Esophagus squamous epithelium (tissue), 5 donors: ENCODE data around the gene SNAP29. TPM values are rescaled to one million over a fixed set of nuclear protein-coding genes. Genes with fewer than 3 reads are reported as not detected.

Source experiments
- DNase-seq: peaks from one replicate; lab custom pipeline; 2025; lab: John Stamatoyannopoulos, UW
- H3K27ac ChIP-seq, 4 donors: fragments of 200-600 bp; sonication (generic); one replicate each; pipeline ENCODE4 v1.5.1; 2016 to 2019; ENCODE audit warnings: mild to moderate bottlenecking in 1 of 4
- H3K27me3 ChIP-seq, 4 donors: fragments of 200-600 bp; sonication (generic); 1 replicate in 3 of 4; 2 replicates in 1 of 4; pipeline versions ENCODE4 v1.5.1 to v1.6.0; 2017 to 2021; ENCODE audit warnings: antibody characterized with exemption in 1 of 4
- H3K36me3 ChIP-seq, 3 donors: fragments of 200-600 bp; sonication (generic); one replicate each; pipeline ENCODE4 v1.5.1; 2016 to 2019
- H3K4me1 ChIP-seq, 3 donors: fragments of 200-600 bp; sonication (generic); one replicate each; pipeline ENCODE4 v1.5.1; 2017 to 2019
- H3K4me3 ChIP-seq, 4 donors: fragments of 200-600 bp; sonication (generic); 1 replicate in 3 of 4; 2 replicates in 1 of 4; pipeline ENCODE4 v1.5.1; 2016 to 2019; ENCODE audit warnings: mild to moderate bottlenecking in 2 of 4, moderate library complexity in 1 of 4
- H3K9me3 ChIP-seq, 3 donors: fragments of 200-600 bp; sonication (generic); one replicate each; pipeline ENCODE4 v1.5.1; 2016 to 2019
- CTCF ChIP-seq, 6 experiments: fragments of 450-650 bp in 4 of 6; fragments of 200-600 bp in 2 of 6; sonication (generic) in 2 of 6; IDR thresholded peaks; one replicate each; pipeline ENCODE4 v1.5.1; 2016 to 2019; ENCODE audit warnings: antibody characterized with exemption in 6 of 6, mild to moderate bottlenecking in 4 of 6, moderate library complexity in 4 of 6
- POLR2A ChIP-seq, 4 donors: fragments of 450-650 bp; IDR thresholded peaks; one replicate each; pipeline ENCODE4 v1.6.1; 2017; ENCODE audit warnings: antibody characterized with exemption in 4 of 4, mild to moderate bottlenecking in 4 of 4, moderate library complexity in 3 of 4
- WGBS, 2 donors: methylation state at CpG; one replicate each; pipeline ENCODE4 v1.1.5; 2018; 5-methylcytosine and 5-hydroxymethylcytosine counted together
- intact Hi-C: fragments of 100-400 bp; cut with DNase I; formaldehyde crosslinking; loops from one replicate; pipeline ENCODE4 v1.15.0; 2022
- total RNA-seq, 4 donors: library from RNA; depleted of rRNA; stranded (reverse); fragments of >200 nt; gene quantifications; one replicate each; pipeline ENCODE4 v1.1.0, GENCODE V29; 2016
- donor health status: DM: yes; HTN: yes; CAD: no.

SNAP29 gene
- total RNA-seq, 4 donors from 2014 or later, result 13.0 to 19.6 (median 17.1) TPM

- intact Hi-C loops, result no loop called here
- no peak for TF ChIP-seq POLR2A (IDR thresholded peaks at IDR 0.05)
- no peak for TF ChIP-seq CTCF (IDR thresholded peaks at IDR 0.05)
- 93 to 94% methylated on average over 2 of the region's 2 CpGs for WGBS, 2 donors
- Histone ChIP-seq H3K27me3 (no peaks in the 10 kb centered on the region), H3K4me3 (no peak overlapping the region), H3K27ac (no peak overlapping the region), H3K36me3 (no peaks in the 10 kb centered on the region), H3K9me3 (no peaks in the 10 kb centered on the region), H3K4me1 (peaks cover 3 to 29% (median 11%) of the 10 kb centered on the region in 3 donors)
- DNase-seq, result no peak
Observed at GRCh38 chr22:20903093-20903492, 44.3 kb downstream of the SNAP29 start.

- 52 to 60% methylated on average over 7 of the region's 7 CpGs for WGBS, 2 donors
- DNase-seq, result no peak
Observed at GRCh38 chr22:20904008-20904979, 45.5 kb downstream of the SNAP29 start.

GRCh38 chr22:20904980-20905355, 46.2 kb downstream of the SNAP29 start:
- no peak for TF ChIP-seq POLR2A (IDR thresholded peaks at IDR 0.05)
- TF ChIP-seq CTCF (IDR thresholded peaks at IDR 0.05), result no peak
- intact Hi-C loops, result no loop called here
- no peak for DNase-seq
- Histone ChIP-seq H3K4me1 (peaks cover 3 to 29% (median 11%) of the 10 kb centered on the region in 3 donors), H3K36me3 (no peaks in the 10 kb centered on the region), H3K27me3 (no peaks in the 10 kb centered on the region), H3K9me3 (no peaks in the 10 kb centered on the region), H3K4me3 (no peak overlapping the region), H3K27ac (peak overlapping the region; percentile 23 to 90 (median 74))
- WGBS, 2 donors, result 36 to 42% methylated on average over 3 of the region's 3 CpGs

More at GRCh38 chr22:20904008-20904979, 45.5 kb downstream of the SNAP29 start:
- Histone ChIP-seq H3K36me3 (no peaks in the 10 kb centered on the region), H3K27ac (peak overlapping the region; percentile 63 to 90 (median 80)), H3K4me3 (no peak overlapping the region), H3K9me3 (no peaks in the 10 kb centered on the region), H3K27me3 (no peaks in the 10 kb centered on the region), H3K4me1 (peaks cover 3 to 29% (median 11%) of the 10 kb centered on the region in 3 donors)
- intact Hi-C loops, result no loop called here
- no peak for TF ChIP-seq CTCF (IDR thresholded peaks at IDR 0.05)
- no peak for TF ChIP-seq POLR2A (IDR thresholded peaks at IDR 0.05)

GRCh38 chr22:20905415-20906386, 46.9 kb downstream of the SNAP29 start:
- no peak for DNase-seq
- intact Hi-C loops, result no loop called here
- Histone ChIP-seq H3K27ac (peak overlapping the region in 3 of 4 donors; percentile 63 to 90 (median 86)), H3K9me3 (no peaks in the 10 kb centered on the region), H3K4me3 (no peak overlapping the region), H3K36me3 (no peaks in the 10 kb centered on the region), H3K27me3 (no peaks in the 10 kb centered on the region), H3K4me1 (peaks cover 3 to 29% (median 11%) of the 10 kb centered on the region in 3 donors)
- no peak for TF ChIP-seq POLR2A (IDR thresholded peaks at IDR 0.05)
- TF ChIP-seq CTCF (IDR thresholded peaks at IDR 0.05), result no peak
- 37 to 60% methylated on average over 4 of the region's 4 CpGs for WGBS, 2 donors
